Esophagus squamous epithelium (tissue), 4 donors: ENCODE results near the gene SRGAP3.

Source experiments
- CTCF ChIP-seq, 6 experiments: fragments of 450-650 bp in 4 of 6; fragments of 200-600 bp in 2 of 6; sonication (generic) in 2 of 6; IDR thresholded peaks; one replicate each; pipeline ENCODE4 v1.5.1; 2016 to 2019; ENCODE audit warnings: antibody characterized with exemption in 6 of 6, mild to moderate bottlenecking in 4 of 6, moderate library complexity in 4 of 6
- POLR2A ChIP-seq, 4 donors: fragments of 450-650 bp; IDR thresholded peaks; one replicate each; pipeline ENCODE4 v1.6.1; 2017; ENCODE audit warnings: antibody characterized with exemption in 4 of 4, mild to moderate bottlenecking in 4 of 4, moderate library complexity in 3 of 4

GRCh38 chr3:9247361-9247940 is 2.0 kb downstream of the SRGAP3 start:
- TF ChIP-seq CTCF (IDR thresholded peaks at IDR 0.05) (no peak), POLR2A (IDR thresholded peaks at IDR 0.05) (no peak)
